GM21529 (cell line): ENCODE data around the gene NLRC3.
A peak's percentile ranks its signal among the peaks of the same experiment; 100 is the strongest.
"Not testable (repeated sequence)": the region's sequence is repeated elsewhere in the genome, so short reads cannot be mapped to it uniquely, and the experiment has no call there.

Source experiments
- ATAC-seq: cut with Tn5 transposase; IDR thresholded peaks from one replicate; pipeline ENCODE4 v1.9.1; 2021; ENCODE audit not compliant: unreplicated experiment

The NLRC3 gene

GRCh38 chr16:3577302-3577752 lies at the start of gene NLRC3:
TSS of gene NLRC3 (minus strand) at chr16:3577403. CDS start at chr16:3565036, 12,367 bp downstream.
- no peak for ATAC-seq

GRCh38 chr16:3625911-3626732 lies 48.9 kb upstream of the NLRC3 start:
- peak; percentile 49 for ATAC-seq

GRCh38 chr16:3625331-3625730 lies 48.1 kb upstream of the NLRC3 start:
- ATAC-seq, result no peak

- no peak for ATAC-seq
Observed at GRCh38 chr16:3623642-3624041, 46.4 kb upstream of the NLRC3 start.

- no peak for ATAC-seq
Observed at GRCh38 chr16:3618769-3619141, 41.6 kb upstream of the NLRC3 start.

GRCh38 chr16:3612510-3613466 lies 35.6 kb upstream of the NLRC3 start:
- no peak for ATAC-seq

GRCh38 chr16:3611146-3611975 lies 34.2 kb upstream of the NLRC3 start, which contains the start of gene SLX4:
TSS of gene SLX4 (minus strand) at chr16:3611606. CDS start at chr16:3608964, 2,642 bp downstream.
- ATAC-seq, result peak; percentile 79

GRCh38 chr16:3610698-3611145 lies 33.5 kb upstream of the NLRC3 start:
- ATAC-seq, result no peak

GRCh38 chr16:3609895-3610697 lies 32.9 kb upstream of the NLRC3 start:
- ATAC-seq, result no peak

GRCh38 chr16:3608976-3609375 lies 31.8 kb upstream of the NLRC3 start:
- not testable (repeated sequence) for ATAC-seq

GRCh38 chr16:3608069-3608468 lies 30.9 kb upstream of the NLRC3 start:
- ATAC-seq, result no peak

GRCh38 chr16:3607634-3608033 lies 30.4 kb upstream of the NLRC3 start:
- ATAC-seq, result no peak

GRCh38 chr16:3607161-3607560 lies 30.0 kb upstream of the NLRC3 start:
- ATAC-seq, result no peak

GRCh38 chr16:3606441-3606840 lies 29.2 kb upstream of the NLRC3 start:
- no peak for ATAC-seq

- ATAC-seq, result no peak
Observed at GRCh38 chr16:3602320-3602653, 25.1 kb upstream of the NLRC3 start.

- no peak for ATAC-seq
Observed at GRCh38 chr16:3601614-3602319, 24.6 kb upstream of the NLRC3 start.

- no peak for ATAC-seq
Observed at GRCh38 chr16:3599922-3600321, 22.7 kb upstream of the NLRC3 start.

- ATAC-seq, result no peak
Observed at GRCh38 chr16:3599121-3599520, 21.9 kb upstream of the NLRC3 start.

GRCh38 chr16:3598236-3598635 lies 21.0 kb upstream of the NLRC3 start:
- ATAC-seq, result no peak
